A673 (cell line): ENCODE results near the gene UBTD1. TPM values are rescaled to one million over a fixed set of nuclear protein-coding genes. Genes with fewer than 3 reads are reported as not detected.

ENCODE experiments used
- BruUV-seq: library from RNA; stranded (reverse); fragments of 400-500 nt; replicated peaks from 2 replicates; lab custom pipeline; 2021; lab: Mats Ljungman, UMichigan
- CTCF ChIA-PET: fragments of 300-600 bp; sonication (Branson Sonifier 250); formaldehyde crosslinking; loops from one replicate; lab custom pipeline; 2022; ENCODE audit warnings: antibody characterized with exemption; lab: Charles Lee
- POLR2A ChIA-PET: fragments of 300-600 bp; sonication (Branson Sonifier 250); formaldehyde crosslinking; loops from one replicate; lab custom pipeline; 2022; ENCODE audit warnings: antibody characterized with exemption; ENCODE audit not compliant: low non-redundant PET; lab: Charles Lee
- DNase-seq: peaks from one replicate; pipeline ENCODE4 v3.0.0-alpha.2; 2015; ENCODE audit warnings: low spot score
- H3K27ac ChIP-seq: fragments of 200-600 bp; sonication (generic); 2 replicates; pipeline ENCODE4 v1.5.1; 2016; ENCODE audit warnings: mixed run types, low read depth, mild to moderate bottlenecking, mixed read lengths, antibody characterized with exemption, low read length; ENCODE audit not compliant: poor library complexity, severe bottlenecking
- H3K27me3 ChIP-seq: fragments of 200-600 bp; sonication (generic); replicated peaks from 2 replicates; pipeline ENCODE4 v1.6.1; 2017; ENCODE audit warnings: mixed run types, low read depth, mild to moderate bottlenecking, mixed read lengths, antibody characterized with exemption, low read length; ENCODE audit not compliant: insufficient read depth, poor library complexity
- H3K36me3 ChIP-seq: fragments of 200-600 bp; sonication (generic); 2 replicates; pipeline ENCODE4 v1.6.1; 2016; ENCODE audit warnings: mixed run types, mild to moderate bottlenecking, mixed read lengths, antibody characterized with exemption, low read length; ENCODE audit not compliant: insufficient read depth, poor library complexity, severe bottlenecking
- H3K4me1 ChIP-seq: fragments of 200-600 bp; sonication (generic); 2 replicates; pipeline ENCODE4 v1.6.1; 2017; ENCODE audit warnings: mixed run types, mild to moderate bottlenecking, mixed read lengths, antibody characterized with exemption, low read length; ENCODE audit not compliant: insufficient read depth, poor library complexity, severe bottlenecking
- H3K4me3 ChIP-seq: fragments of 200-600 bp; sonication (generic); 2 replicates; pipeline ENCODE4 v1.5.1; 2016; ENCODE audit warnings: low read depth, mixed run types, mild to moderate bottlenecking, mixed read lengths, low read length; ENCODE audit not compliant: poor library complexity, severe bottlenecking
- H3K9me3 ChIP-seq: fragments of 200-600 bp; sonication (generic); 2 replicates; pipeline ENCODE4 v1.6.1; 2016; ENCODE audit warnings: mixed run types, low read depth, mild to moderate bottlenecking, mixed read lengths, antibody characterized with exemption, low read length; ENCODE audit not compliant: poor library complexity, severe bottlenecking
- CTCF ChIP-seq: fragments of 300-800, 200-600 bp; sonication (generic); conservative IDR thresholded peaks from 2 replicates; pipeline ENCODE4 v1.5.1; 2017; ENCODE audit warnings: low read depth, mild to moderate bottlenecking, antibody characterized with exemption, low read length, moderate library complexity, mixed read lengths
- EZH2 ChIP-seq: fragments of 200-600 bp; sonication (generic); IDR thresholded peaks from 2 replicates; pipeline ENCODE4 v1.6.1; 2017; ENCODE audit warnings: borderline replicate concordance, low read depth, mild to moderate bottlenecking, mixed read lengths, antibody characterized with exemption, low read length; ENCODE audit not compliant: poor library complexity, severe bottlenecking
- intact Hi-C: fragments of 100-400 bp; cut with micrococcal nuclease; formaldehyde crosslinking; loops from one replicate; pipeline ENCODE4 v1.10.0; 2022; ENCODE audit not compliant: unreplicated experiment
- total RNA-seq: library from RNA; stranded (reverse); gene quantifications from 2 replicates; pipeline ENCODE4 v1.2.3, GENCODE V29; 2021

Gene UBTD1
- total RNA-seq, 1 experiment from 2014 or later = 3.1 TPM

GRCh38 chr10:97587183-97587582 lies 88.5 kb downstream of the UBTD1 start:
- H3K27ac ChIP-seq = no peak overlapping the region
- DNase-seq = no peak
- no TSS peak for BruUV-seq
- TF ChIP-seq EZH2 = no peak
- no peak for TF ChIP-seq CTCF
- H3K9me3 ChIP-seq = no peaks in the 10 kb centered on the region
- no peaks in the 10 kb centered on the region for H3K27me3 ChIP-seq
- H3K4me1 ChIP-seq = no peaks in the 10 kb centered on the region
- H3K4me3 ChIP-seq = no peak overlapping the region
- intact Hi-C loops = no loop called here
- H3K36me3 ChIP-seq = no peaks in the 10 kb centered on the region
- CTCF ChIA-PET = no interaction called here
- POLR2A ChIA-PET = no interaction called here

DNA sequence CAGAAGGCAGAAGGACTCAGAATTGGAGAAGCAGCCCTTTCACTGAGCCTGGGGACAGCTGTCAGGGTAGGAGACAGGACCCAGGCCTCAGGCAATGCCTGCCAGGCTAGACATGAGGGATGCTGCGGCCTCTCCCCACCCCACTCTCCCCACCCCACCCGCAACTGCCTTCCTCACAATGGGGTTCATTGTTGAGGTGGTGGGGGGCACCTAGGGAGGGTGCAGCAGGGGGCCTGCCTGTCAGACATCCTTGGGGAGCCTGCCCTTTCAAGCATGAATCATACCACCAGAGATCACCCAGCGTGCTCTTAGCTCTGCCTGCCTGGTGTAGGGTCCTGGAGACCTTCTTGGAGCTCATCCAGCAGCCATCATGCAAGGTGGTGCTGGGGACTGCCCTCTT lies 90.8 kb downstream of the UBTD1 start, which contains the start of gene C10orf62:
TSS of gene C10orf62 (plus strand) at position 243 of the 400 bp plus-strand sequence. CDS start 177 bp downstream, outside the sequence.
- H3K27me3 ChIP-seq = no peaks in the 10 kb centered on the region
- no peak for DNase-seq
- intact Hi-C loops = no loop called here
- no TSS peak for BruUV-seq
- H3K4me3 ChIP-seq = no peak within 1 kb of the TSS
- H3K9me3 ChIP-seq = no peaks in the 10 kb centered on the region
- POLR2A ChIA-PET = no interaction called here
- no peaks in the 10 kb centered on the region for H3K4me1 ChIP-seq
- H3K27ac ChIP-seq = no peak within 1 kb of the TSS
- TF ChIP-seq CTCF (no peak), EZH2 (no peak)
- H3K36me3 ChIP-seq = no peaks in the 10 kb centered on the region
- CTCF ChIA-PET = no interaction called here

DNA sequence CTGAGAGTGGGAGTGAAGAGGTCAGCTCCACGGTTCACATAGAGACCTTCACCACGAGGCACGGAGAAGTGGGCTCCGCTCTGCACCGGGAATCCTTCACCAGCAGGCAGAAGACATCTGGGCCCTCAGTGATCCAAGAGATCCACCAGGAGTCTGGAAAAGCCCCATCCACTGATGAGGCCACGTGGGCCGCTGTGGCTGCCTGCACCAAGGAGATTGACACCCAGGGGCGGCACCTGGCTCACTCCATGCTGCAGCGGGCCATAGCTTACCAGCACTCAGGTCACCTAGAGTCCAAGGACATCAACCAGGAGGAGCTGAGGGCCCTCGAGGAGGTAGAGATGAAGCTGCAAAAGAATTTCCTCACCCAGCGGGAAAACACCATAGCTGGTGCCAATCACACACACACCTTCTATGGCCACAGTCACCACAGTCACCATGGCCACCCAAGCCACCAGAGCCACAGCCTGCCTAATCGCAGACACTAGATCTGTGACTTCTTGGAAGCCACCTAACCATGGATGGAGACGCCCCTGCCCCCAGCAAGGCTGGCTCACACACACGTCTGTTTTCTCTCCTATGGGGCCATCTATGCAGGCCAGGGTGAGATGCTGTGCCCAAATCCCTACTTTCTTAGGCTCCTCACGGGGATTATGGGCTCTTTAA lies 91.5 kb downstream of the UBTD1 start:
- no peak for TF ChIP-seq EZH2
- H3K4me1 ChIP-seq = no peaks in the 10 kb centered on the region
- H3K27ac ChIP-seq = no peak overlapping the region
- H3K27me3 ChIP-seq = no peaks in the 10 kb centered on the region
- POLR2A ChIA-PET = no interaction called here
- H3K9me3 ChIP-seq = no peaks in the 10 kb centered on the region
- no peak for DNase-seq
- H3K4me3 ChIP-seq = no peak overlapping the region
- intact Hi-C loops = no loop called here
- BruUV-seq = no TSS peak
- CTCF ChIA-PET = no interaction called here
- no peaks in the 10 kb centered on the region for H3K36me3 ChIP-seq
